Stimulated activated naive CD8-positive, alpha-beta T cell treated with anti-CD3 and anti-CD28 coated beads, Interleukin-15, Interleukin-2, amounts not matched to agents 100 ng/mL and 50 ng/mL, for 24 hours (primary cell): Measurements from ENCODE around the gene NPFF.
A peak's percentile ranks its signal among the peaks of the same experiment; 100 is the strongest.

ENCODE experiments used
- H3K27ac Mint-ChIP-seq: one replicate; pipeline ENCODE4 v1.8.0; 2021; ENCODE audit warnings: mild to moderate bottlenecking, mixed read lengths
- H3K27me3 Mint-ChIP-seq: one replicate; pipeline ENCODE4 v1.8.0; 2021; ENCODE audit warnings: mixed read lengths
- H3K36me3 Mint-ChIP-seq: one replicate; pipeline ENCODE4 v1.8.0; 2021; ENCODE audit warnings: low read depth, mixed read lengths
- H3K4me1 Mint-ChIP-seq: one replicate; pipeline ENCODE4 v1.8.0; 2021; ENCODE audit warnings: low read depth, mixed read lengths
- H3K4me3 Mint-ChIP-seq: one replicate; pipeline ENCODE4 v1.8.0; 2021; ENCODE audit warnings: mild to moderate bottlenecking, mixed read lengths
- H3K9me3 Mint-ChIP-seq: one replicate; pipeline ENCODE4 v1.8.0; 2021; ENCODE audit warnings: mixed read lengths

NPFF gene

GRCh38 chr12:53479331-53479730 is 28.0 kb downstream of the NPFF start:
- H3K4me3 Mint-ChIP-seq: no peak overlapping the region
- H3K9me3 Mint-ChIP-seq: no peaks in the 10 kb centered on the region
- peak overlapping the region; percentile 49 for H3K27ac Mint-ChIP-seq
- no peaks in the 10 kb centered on the region for H3K27me3 Mint-ChIP-seq
- H3K36me3 Mint-ChIP-seq: peaks cover 75% of the 10 kb centered on the region
- H3K4me1 Mint-ChIP-seq: peaks cover 31% of the 10 kb centered on the region

- Mint-ChIP-seq H3K36me3 (peaks cover 75% of the 10 kb centered on the region), H3K4me1 (peaks cover 36% of the 10 kb centered on the region), H3K4me3 (no peak overlapping the region), H3K27me3 (no peaks in the 10 kb centered on the region), H3K9me3 (no peaks in the 10 kb centered on the region), H3K27ac (peak overlapping the region; percentile 49)
These were observed 28.4 kb downstream of the NPFF start for GRCh38 chr12:53478865-53479264.

GRCh38 chr12:53476769-53477209 is 30.5 kb downstream of the NPFF start:
- H3K4me1 Mint-ChIP-seq: peaks cover 55% of the 10 kb centered on the region
- H3K36me3 Mint-ChIP-seq: peaks cover 84% of the 10 kb centered on the region
- H3K4me3 Mint-ChIP-seq: no peak overlapping the region
- H3K27me3 Mint-ChIP-seq: no peaks in the 10 kb centered on the region
- no peaks in the 10 kb centered on the region for H3K9me3 Mint-ChIP-seq
- H3K27ac Mint-ChIP-seq: peak overlapping the region; percentile 45

- Mint-ChIP-seq H3K4me3 (peak overlapping the region; percentile 38), H3K27ac (peak overlapping the region; percentile 90), H3K36me3 (peaks cover 88% of the 10 kb centered on the region), H3K9me3 (no peaks in the 10 kb centered on the region), H3K27me3 (no peaks in the 10 kb centered on the region), H3K4me1 (peaks cover 66% of the 10 kb centered on the region)
These were observed 32.5 kb downstream of the NPFF start for GRCh38 chr12:53474819-53475218.

- no peaks in the 10 kb centered on the region for H3K27me3 Mint-ChIP-seq
- H3K36me3 Mint-ChIP-seq: peaks cover 81% of the 10 kb centered on the region
- peaks cover 66% of the 10 kb centered on the region for H3K4me1 Mint-ChIP-seq
- H3K9me3 Mint-ChIP-seq: no peaks in the 10 kb centered on the region
- peak overlapping the region; percentile 38 for H3K4me3 Mint-ChIP-seq
- peak overlapping the region; percentile 90 for H3K27ac Mint-ChIP-seq
These were observed 33.2 kb downstream of the NPFF start for GRCh38 chr12:53474077-53474476.

GRCh38 chr12:53472056-53472582 is 35.2 kb downstream of the NPFF start:
- no peak overlapping the region for H3K4me3 Mint-ChIP-seq
- no peaks in the 10 kb centered on the region for H3K27me3 Mint-ChIP-seq
- H3K36me3 Mint-ChIP-seq: peaks cover 85% of the 10 kb centered on the region
- peaks cover 65% of the 10 kb centered on the region for H3K4me1 Mint-ChIP-seq
- H3K9me3 Mint-ChIP-seq: no peaks in the 10 kb centered on the region
- no peak overlapping the region for H3K27ac Mint-ChIP-seq

- Mint-ChIP-seq H3K27ac (peak overlapping the region; percentile 75), H3K4me1 (peaks cover 48% of the 10 kb centered on the region), H3K4me3 (no peak overlapping the region), H3K36me3 (peaks cover 83% of the 10 kb centered on the region), H3K27me3 (no peaks in the 10 kb centered on the region), H3K9me3 (no peaks in the 10 kb centered on the region)
These were observed 39.0 kb downstream of the NPFF start for GRCh38 chr12:53468282-53468681.

GRCh38 chr12:53467880-53468279 is 39.4 kb downstream of the NPFF start:
- Mint-ChIP-seq H3K27ac (peak overlapping the region; percentile 45), H3K36me3 (peaks cover 85% of the 10 kb centered on the region), H3K9me3 (no peaks in the 10 kb centered on the region), H3K4me1 (peaks cover 49% of the 10 kb centered on the region), H3K27me3 (no peaks in the 10 kb centered on the region), H3K4me3 (no peak overlapping the region)

- H3K9me3 Mint-ChIP-seq: no peaks in the 10 kb centered on the region
- H3K27ac Mint-ChIP-seq: peak overlapping the region; percentile 61
- H3K4me3 Mint-ChIP-seq: no peak overlapping the region
- peaks cover 85% of the 10 kb centered on the region for H3K36me3 Mint-ChIP-seq
- H3K4me1 Mint-ChIP-seq: peaks cover 46% of the 10 kb centered on the region
- no peaks in the 10 kb centered on the region for H3K27me3 Mint-ChIP-seq
These were observed 40.2 kb downstream of the NPFF start for GRCh38 chr12:53467082-53467481.

GRCh38 chr12:53466640-53467039 is 40.6 kb downstream of the NPFF start:
- H3K9me3 Mint-ChIP-seq: no peaks in the 10 kb centered on the region
- H3K4me1 Mint-ChIP-seq: peaks cover 44% of the 10 kb centered on the region
- no peaks in the 10 kb centered on the region for H3K27me3 Mint-ChIP-seq
- no peak overlapping the region for H3K4me3 Mint-ChIP-seq
- peaks cover 85% of the 10 kb centered on the region for H3K36me3 Mint-ChIP-seq
- H3K27ac Mint-ChIP-seq: peak overlapping the region; percentile 61

- H3K4me1 Mint-ChIP-seq: peaks cover 45% of the 10 kb centered on the region
These were observed 41.6 kb downstream of the NPFF start for GRCh38 chr12:53465679-53466078.

GRCh38 chr12:53464685-53465418 is 42.4 kb downstream of the NPFF start:
- Mint-ChIP-seq H3K27ac (peak overlapping the region; percentile 9), H3K36me3 (peaks cover 90% of the 10 kb centered on the region), H3K4me1 (peaks cover 49% of the 10 kb centered on the region), H3K27me3 (no peaks in the 10 kb centered on the region), H3K9me3 (no peaks in the 10 kb centered on the region), H3K4me3 (no peak overlapping the region)

More at GRCh38 chr12:53465679-53466078, 41.6 kb downstream of the NPFF start:
- H3K4me3 Mint-ChIP-seq: no peak overlapping the region
- peaks cover 86% of the 10 kb centered on the region for H3K36me3 Mint-ChIP-seq
- H3K27ac Mint-ChIP-seq: peak overlapping the region; percentile 72
- no peaks in the 10 kb centered on the region for H3K27me3 Mint-ChIP-seq
- no peaks in the 10 kb centered on the region for H3K9me3 Mint-ChIP-seq

GRCh38 chr12:53463802-53464560 is 43.3 kb downstream of the NPFF start:
- Mint-ChIP-seq H3K9me3 (no peaks in the 10 kb centered on the region), H3K36me3 (peaks cover 98% of the 10 kb centered on the region), H3K27ac (no peak overlapping the region), H3K4me1 (peaks cover 55% of the 10 kb centered on the region), H3K27me3 (no peaks in the 10 kb centered on the region), H3K4me3 (no peak overlapping the region)

- H3K27me3 Mint-ChIP-seq: no peaks in the 10 kb centered on the region
- no peak overlapping the region for H3K4me3 Mint-ChIP-seq
- H3K27ac Mint-ChIP-seq: peak overlapping the region; percentile 76
- H3K9me3 Mint-ChIP-seq: no peaks in the 10 kb centered on the region
- peaks cover 98% of the 10 kb centered on the region for H3K36me3 Mint-ChIP-seq
- H3K4me1 Mint-ChIP-seq: peaks cover 59% of the 10 kb centered on the region
These were observed 44.3 kb downstream of the NPFF start for GRCh38 chr12:53462935-53463334.

- H3K9me3 Mint-ChIP-seq: no peaks in the 10 kb centered on the region
- H3K27me3 Mint-ChIP-seq: no peaks in the 10 kb centered on the region
- H3K4me3 Mint-ChIP-seq: no peak overlapping the region
- peaks cover 58% of the 10 kb centered on the region for H3K4me1 Mint-ChIP-seq
- H3K27ac Mint-ChIP-seq: no peak overlapping the region
- peaks cover 98% of the 10 kb centered on the region for H3K36me3 Mint-ChIP-seq
These were observed 45.7 kb downstream of the NPFF start for GRCh38 chr12:53461591-53461990.
